Measurements from ENCODE around the gene ZNF683. TPM values are rescaled to one million over a fixed set of nuclear protein-coding genes. Genes with fewer than 3 reads are reported as not detected.

ZNF683 gene
- total and polyA plus RNA-seq, 4 experiments from 2014 or later, result 0.49 to 0.63 TPM; not detected in 2

DNA sequence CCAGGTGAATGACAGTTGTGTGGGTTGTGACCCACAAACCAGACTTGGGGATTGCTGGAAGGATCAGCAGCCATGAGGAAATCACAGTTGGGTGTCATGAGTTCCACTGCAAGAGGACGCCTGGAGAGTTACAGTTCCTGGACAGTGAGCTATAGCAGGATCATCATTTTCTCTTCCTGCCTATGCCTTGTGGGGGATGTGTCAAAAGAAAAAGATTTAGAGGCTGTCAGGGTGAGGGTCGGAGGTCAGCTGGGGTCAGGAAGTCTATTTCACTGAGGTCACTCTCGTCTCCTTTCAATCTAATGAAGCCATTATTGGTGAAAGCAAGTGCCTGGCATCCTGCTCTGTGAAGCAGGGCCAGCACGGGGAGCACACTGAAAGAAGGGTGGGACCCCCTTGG is 31.1 kb upstream of the ZNF683 start:
- Histone ChIP-seq H3K36me3 (ENCODE audit: insufficient read depth, low read length) (no peaks in the 10 kb centered on the region), H3K4me1 (ENCODE audit: insufficient read depth, low read length) (peaks cover 4% of the 10 kb centered on the region), H3K27me3 (ENCODE audit: insufficient read depth, low read length) (no peaks in the 10 kb centered on the region), H3K4me3 (ENCODE audit: low read length in 2 of 2) (no peak overlapping the region), H3K9me3 (ENCODE audit: control insufficient read depth in 1 of 2, low read length in 2 of 2) (no peaks in the 10 kb centered on the region), H3K27ac (ENCODE audit: low read depth, low read length) (no peak overlapping the region)
- Mint-ChIP-seq H3K36me3 (no peaks in the 10 kb centered on the region), H3K9me3 (peaks cover 0 to 2% (median 0%) of the 10 kb centered on the region in 8 donors), H3K27me3 (peaks cover 12 to 14% of the 10 kb centered on the region in 2 donors), H3K4me3 (no peak overlapping the region), H3K4me1 (peaks cover 3 to 4% (median 3%) of the 10 kb centered on the region in 4 donors), H3K27ac (no peak overlapping the region)
- no peak for DNase-seq
- intact Hi-C loops (cut with micrococcal nuclease), result no loop called here
- ChIA-PET CTCF (ENCODE audit: partially characterized antibody) (no interaction called here), POLR2A (ENCODE audit: partially characterized antibody) (no interaction called here)

GRCh38 chr1:26401891-26402290 is 29.3 kb upstream of the ZNF683 start:
- intact Hi-C loops (cut with micrococcal nuclease), result no loop called here
- Mint-ChIP-seq H3K36me3 (no peaks in the 10 kb centered on the region), H3K9me3 (no peaks in the 10 kb centered on the region), H3K4me1 (no peaks in the 10 kb centered on the region), H3K27me3 (peaks cover 9 to 10% of the 10 kb centered on the region in 2 donors), H3K27ac (peak overlapping the region in 1 of 7 donors; percentile 7), H3K4me3 (no peak overlapping the region)
- CTCF ChIA-PET (ENCODE audit: partially characterized antibody), result interaction anchor here (0.7 to 1.7 kb wide), 3 partner anchors 15 to 510 kb away, joined by 3 to 6 read pairs (median 4); no protein-coding TSS in a partner anchor
- Histone ChIP-seq H3K4me1 (ENCODE audit: insufficient read depth, low read length) (no peaks in the 10 kb centered on the region), H3K27me3 (ENCODE audit: insufficient read depth, low read length) (no peaks in the 10 kb centered on the region), H3K4me3 (ENCODE audit: low read length in 2 of 2) (no peak overlapping the region), H3K36me3 (ENCODE audit: insufficient read depth, low read length) (no peaks in the 10 kb centered on the region), H3K9me3 (ENCODE audit: control insufficient read depth in 1 of 2, low read length in 2 of 2) (no peaks in the 10 kb centered on the region), H3K27ac (ENCODE audit: low read depth, low read length) (no peak overlapping the region)
- POLR2A ChIA-PET (ENCODE audit: partially characterized antibody), result no interaction called here
- no peak for DNase-seq

- intact Hi-C loops (cut with micrococcal nuclease), result no loop called here
- no peaks in the 10 kb centered on the region for H3K4me1 ChIP-seq (ENCODE audit: insufficient read depth, low read length)
- Mint-ChIP-seq H3K4me3 (no peak overlapping the region), H3K27ac (no peak overlapping the region), H3K27me3 (peaks cover 8 to 9% of the 10 kb centered on the region in 2 donors), H3K36me3 (no peaks in the 10 kb centered on the region), H3K4me1 (peaks cover 3 to 6% (median 5%) of the 10 kb centered on the region in 4 donors), H3K9me3 (no peaks in the 10 kb centered on the region)
- no peak for DNase-seq
- H3K27ac ChIP-seq (ENCODE audit: low read depth, low read length), result no peak overlapping the region
- ChIA-PET POLR2A (ENCODE audit: partially characterized antibody) (interaction anchor here (1.0 to 1.1 kb wide), 2 partner anchors 41 to 123 kb away, joined by 3 read pairs; no protein-coding TSS in a partner anchor), CTCF (ENCODE audit: partially characterized antibody) (interaction anchor here (0.6 to 4.8 kb wide), 5 partner anchors 16 to 51 kb away, joined by 3 to 35 read pairs (median 5); no protein-coding TSS in a partner anchor)
- H3K36me3 ChIP-seq (ENCODE audit: insufficient read depth, low read length), result no peaks in the 10 kb centered on the region
- H3K4me3 ChIP-seq (ENCODE audit: low read length in 2 of 2), result no peak overlapping the region
- no peaks in the 10 kb centered on the region for H3K27me3 ChIP-seq (ENCODE audit: insufficient read depth, low read length)
- no peaks in the 10 kb centered on the region for H3K9me3 ChIP-seq (ENCODE audit: control insufficient read depth in 1 of 2, low read length in 2 of 2)
These were observed 26.5 kb upstream of the ZNF683 start for GRCh38 chr1:26399034-26399433.

- Histone ChIP-seq H3K27ac (ENCODE audit: low read depth, low read length) (no peak overlapping the region), H3K36me3 (ENCODE audit: insufficient read depth, low read length) (no peaks in the 10 kb centered on the region), H3K9me3 (ENCODE audit: control insufficient read depth in 1 of 2, low read length in 2 of 2) (no peaks in the 10 kb centered on the region), H3K4me3 (ENCODE audit: low read length in 2 of 2) (no peak overlapping the region), H3K4me1 (ENCODE audit: insufficient read depth, low read length) (peaks cover 12% of the 10 kb centered on the region), H3K27me3 (ENCODE audit: insufficient read depth, low read length) (no peaks in the 10 kb centered on the region)
- no peak for DNase-seq
- no peaks in the 10 kb centered on the region for H3K9me3 Mint-ChIP-seq
- H3K4me3 Mint-ChIP-seq, result no peak overlapping the region
- H3K27me3 Mint-ChIP-seq, result no peaks in the 10 kb centered on the region
- CTCF ChIA-PET (ENCODE audit: partially characterized antibody), result interaction anchor here (0.8 to 9.0 kb wide), 27 partner anchors 10 to 251 kb away, joined by 3 to 121 read pairs (median 6); partner anchors contain the start of genes C1orf232, CD52, CEP85 and ZNF593
- H3K27ac Mint-ChIP-seq, result no peak overlapping the region
- H3K4me1 Mint-ChIP-seq, result peaks cover 11 to 18% (median 16%) of the 10 kb centered on the region in 4 donors
- no peaks in the 10 kb centered on the region for H3K36me3 Mint-ChIP-seq
- POLR2A ChIA-PET (ENCODE audit: partially characterized antibody), result interaction anchor here (0.7 to 5.9 kb wide), 3 partner anchors 25 to 81 kb away, joined by 3 to 53 read pairs (median 3); no protein-coding TSS in a partner anchor
- intact Hi-C loops (cut with micrococcal nuclease), result loop anchor here (1.0 to 2.0 kb wide), 4 partner anchors 17 to 119 kb away; no protein-coding TSS in a partner anchor
These were observed 23.2 kb upstream of the ZNF683 start for GRCh38 chr1:26395754-26396153.

GRCh38 chr1:26391450-26391849 is 18.9 kb upstream of the ZNF683 start:
- H3K4me3 ChIP-seq (ENCODE audit: low read length in 2 of 2), result no peak overlapping the region
- ChIA-PET CTCF (ENCODE audit: partially characterized antibody) (interaction anchor here (0.6 to 9.0 kb wide), 17 partner anchors 11 to 156 kb away, joined by 3 to 121 read pairs (median 14); partner anchors contain the start of genes CD52, CEP85, SH3BGRL3 and ZNF683), POLR2A (ENCODE audit: partially characterized antibody) (interaction anchor here (0.7 to 5.9 kb wide), 16 partner anchors 10 to 116 kb away, joined by 3 to 54 read pairs (median 6); partner anchors contain the start of genes SH3BGRL3 and ZNF683)
- Mint-ChIP-seq H3K27me3 (no peaks in the 10 kb centered on the region), H3K36me3 (no peaks in the 10 kb centered on the region), H3K9me3 (no peaks in the 10 kb centered on the region), H3K4me3 (peak overlapping the region in 2 of 8 donors; percentile 1 to 43), H3K27ac (peak overlapping the region in 3 of 7 donors; percentile 51 to 75 (median 59)), H3K4me1 (peaks cover 24 to 40% (median 28%) of the 10 kb centered on the region in 4 donors)
- H3K36me3 ChIP-seq (ENCODE audit: insufficient read depth, low read length), result no peaks in the 10 kb centered on the region
- H3K4me1 ChIP-seq (ENCODE audit: insufficient read depth, low read length), result peaks cover 42% of the 10 kb centered on the region
- no peak overlapping the region for H3K27ac ChIP-seq (ENCODE audit: low read depth, low read length)
- intact Hi-C loops (cut with micrococcal nuclease), result loop anchor here (1.0 to 5.0 kb wide), 6 partner anchors 28 to 224 kb away; partner anchors contain the start of genes C1orf232 and ZNF593
- H3K27me3 ChIP-seq (ENCODE audit: insufficient read depth, low read length), result no peaks in the 10 kb centered on the region
- H3K9me3 ChIP-seq (ENCODE audit: control insufficient read depth in 1 of 2, low read length in 2 of 2), result no peaks in the 10 kb centered on the region
- peak; percentile 52 to 63 (median 56) for DNase-seq

- H3K27ac Mint-ChIP-seq, result peak overlapping the region in 1 of 7 donors; percentile 23
These were observed 17.2 kb upstream of the ZNF683 start for GRCh38 chr1:26389604-26390247.

More at GRCh38 chr1:26389604-26390247, 17.2 kb upstream of the ZNF683 start:
- Mint-ChIP-seq H3K27me3 (no peaks in the 10 kb centered on the region), H3K4me3 (peak overlapping the region in 1 of 8 donors; percentile 38), H3K4me1 (peaks cover 25 to 51% (median 35%) of the 10 kb centered on the region in 4 donors), H3K9me3 (no peaks in the 10 kb centered on the region), H3K36me3 (no peaks in the 10 kb centered on the region)
- H3K9me3 ChIP-seq (ENCODE audit: control insufficient read depth in 1 of 2, low read length in 2 of 2), result no peaks in the 10 kb centered on the region
- ChIA-PET POLR2A (ENCODE audit: partially characterized antibody) (interaction anchor here (1.7 to 5.5 kb wide), 5 partner anchors 11 to 114 kb away, joined by 5 to 54 read pairs (median 12); no protein-coding TSS in a partner anchor), CTCF (ENCODE audit: partially characterized antibody) (interaction anchor here (1.2 to 9.0 kb wide), 11 partner anchors 14 to 155 kb away, joined by 4 to 121 read pairs (median 15); partner anchors contain the start of genes CD52, CEP85, SH3BGRL3 and ZNF683)
- H3K27ac ChIP-seq (ENCODE audit: low read depth, low read length), result no peak overlapping the region
- intact Hi-C loops (cut with micrococcal nuclease), result loop anchor here (2.0 to 5.0 kb wide), 2 partner anchors 105 to 222 kb away; partner anchors contain the start of genes C1orf232 and ZNF593
- H3K4me3 ChIP-seq (ENCODE audit: low read length in 2 of 2), result no peak overlapping the region
- H3K27me3 ChIP-seq (ENCODE audit: insufficient read depth, low read length), result no peaks in the 10 kb centered on the region
- no peaks in the 10 kb centered on the region for H3K36me3 ChIP-seq (ENCODE audit: insufficient read depth, low read length)
- H3K4me1 ChIP-seq (ENCODE audit: insufficient read depth, low read length), result peaks cover 59% of the 10 kb centered on the region
- DNase-seq, result no peak

Measured in CD4-positive, alpha-beta memory T cell (primary cell).